Smooth muscle cell (in vitro differentiated cells): Measurements from ENCODE around the gene C10orf67. TPM values are rescaled to one million over a fixed set of nuclear protein-coding genes. Genes with fewer than 3 reads are reported as not detected.

Experiments
- DNase-seq: peaks from one replicate; lab custom pipeline; 2025; ENCODE audit not compliant: unreplicated experiment; lab: John Stamatoyannopoulos, UW
- H2AFZ ChIP-seq: fragments of 200-600 bp; sonication (generic); 2 replicates; pipeline ENCODE4 v1.6.0; 2016; ENCODE audit warnings: antibody characterized with exemption, low read depth, mild to moderate bottlenecking
- H3F3A ChIP-seq: fragments of 200-600 bp; sonication (generic); 2 replicates; pipeline ENCODE4 v1.6.0; 2017; ENCODE audit warnings: antibody characterized with exemption, low read depth
- H3K27ac ChIP-seq: fragments of 200-600 bp; sonication (generic); 2 replicates; pipeline ENCODE4 v1.5.1; 2016; ENCODE audit warnings: low read depth, mild to moderate bottlenecking
- H3K27me3 ChIP-seq: fragments of 200-600 bp; sonication (generic); 2 replicates; pipeline ENCODE4 v1.6.1; 2016; ENCODE audit warnings: low read depth, mild to moderate bottlenecking
- H3K36me3 ChIP-seq: fragments of 200-600 bp; sonication (generic); 2 replicates; pipeline ENCODE4 v1.5.1; 2016; ENCODE audit warnings: low read depth
- H3K4me1 ChIP-seq: fragments of 200-600 bp; sonication (generic); 2 replicates; pipeline ENCODE4 v1.5.1; 2016; ENCODE audit warnings: low read depth
- H3K4me2 ChIP-seq: fragments of 200-600 bp; sonication (generic); 2 replicates; pipeline ENCODE4 v1.6.0; 2016; ENCODE audit warnings: mild to moderate bottlenecking
- H3K4me3 ChIP-seq: fragments of 200-600 bp; sonication (generic); 2 replicates; pipeline ENCODE4 v1.5.1; 2016; ENCODE audit warnings: mild to moderate bottlenecking
- H3K79me2 ChIP-seq: fragments of 200-600 bp; sonication (generic); 2 replicates; pipeline ENCODE4 v1.6.0; 2016; ENCODE audit warnings: low read depth, mild to moderate bottlenecking
- H3K9ac ChIP-seq: fragments of 200-600 bp; sonication (generic); 2 replicates; pipeline ENCODE4 v1.6.0; 2016; ENCODE audit warnings: low read depth
- H3K9me3 ChIP-seq: fragments of 200-600 bp; sonication (generic); replicated peaks from 2 replicates; pipeline ENCODE4 v1.5.1; 2016; ENCODE audit warnings: low read depth
- H4K20me1 ChIP-seq: fragments of 200-600 bp; sonication (generic); 2 replicates; pipeline ENCODE4 v1.6.0; 2016; ENCODE audit warnings: low read depth
- CTCF ChIP-seq: fragments of 200-600 bp; sonication (generic); IDR thresholded peaks from 2 replicates; pipeline ENCODE4 v1.5.1; 2017; ENCODE audit warnings: borderline replicate concordance, mild to moderate bottlenecking, antibody characterized with exemption; ENCODE audit not compliant: insufficient read depth, poor library complexity, severe bottlenecking
- WGBS: methylation state at CpG from one replicate; pipeline ENCODE4 v1.1.7; 2016; ENCODE audit warnings: low lambda C conversion rate; 5-methylcytosine and 5-hydroxymethylcytosine counted together
- polyA plus RNA-seq: library from polyadenylated mRNA; unstranded; fragments of >200 nt; fragmentation: Nextera tagmentation; extraction: Ambion mirVana; gene quantifications from 2 replicates; pipeline ENCODE4 v1.2.1, GENCODE V29; 2016
- total RNA-seq: library from RNA; depleted of rRNA; stranded (reverse); fragments of >200 nt; gene quantifications from 2 replicates; pipeline ENCODE4 v1.2.3, GENCODE V29; 2014

The C10orf67 gene
- total and polyA plus RNA-seq, 2 experiments from 2014 or later, result not detected

GRCh38 chr10:23202779-23203178, 141.8 kb downstream of the C10orf67 start:
- Histone ChIP-seq H2AFZ (no peak overlapping the region), H3K4me1 (peaks cover 15% of the 10 kb centered on the region), H3K4me2 (no peak overlapping the region), H3K4me3 (no peak overlapping the region), H3K79me2 (no peaks in the 10 kb centered on the region), H3K27ac (no peak overlapping the region), H3F3A (no peaks in the 10 kb centered on the region), H3K9me3 (no peaks in the 10 kb centered on the region), H4K20me1 (no peaks in the 10 kb centered on the region), H3K36me3 (no peaks in the 10 kb centered on the region), H3K9ac (no peak overlapping the region), H3K27me3 (peaks cover 100% of the 10 kb centered on the region)
- WGBS, result 33% methylated on average over 3 of the region's 3 CpGs
- DNase-seq, result no peak
- no peak for TF ChIP-seq CTCF

- no peak overlapping the region for H3K9ac ChIP-seq
- H3K27me3 ChIP-seq, result peaks cover 100% of the 10 kb centered on the region
- H3K36me3 ChIP-seq, result no peaks in the 10 kb centered on the region
- no peak overlapping the region for H3K27ac ChIP-seq
- no peak for TF ChIP-seq CTCF
- H3K79me2 ChIP-seq, result no peaks in the 10 kb centered on the region
- H3K4me1 ChIP-seq, result peaks cover 15% of the 10 kb centered on the region
- no peaks in the 10 kb centered on the region for H3F3A ChIP-seq
- no peak overlapping the region for H3K4me2 ChIP-seq
- no peak overlapping the region for H2AFZ ChIP-seq
- no peak for DNase-seq
- H4K20me1 ChIP-seq, result no peaks in the 10 kb centered on the region
- H3K4me3 ChIP-seq, result no peak overlapping the region
- no peaks in the 10 kb centered on the region for H3K9me3 ChIP-seq
- WGBS, result 34% methylated on average over 4 of the region's 4 CpGs
Measured at GRCh38 chr10:23201837-23202236, 142.8 kb downstream of the C10orf67 start.

- Histone ChIP-seq H3K36me3 (no peaks in the 10 kb centered on the region), H2AFZ (no peak overlapping the region), H3F3A (no peaks in the 10 kb centered on the region), H3K9me3 (no peaks in the 10 kb centered on the region), H3K4me1 (peaks cover 15% of the 10 kb centered on the region), H3K27ac (no peak overlapping the region), H4K20me1 (no peaks in the 10 kb centered on the region), H3K79me2 (no peaks in the 10 kb centered on the region), H3K4me2 (no peak overlapping the region), H3K4me3 (no peak overlapping the region), H3K27me3 (peaks cover 100% of the 10 kb centered on the region), H3K9ac (no peak overlapping the region)
- no peak for TF ChIP-seq CTCF
- WGBS, result 15% methylated on average over 11 of the region's 11 CpGs
- DNase-seq, result no peak
Measured at GRCh38 chr10:23200997-23201652, 143.5 kb downstream of the C10orf67 start.

GRCh38 chr10:23200586-23200985, 144.0 kb downstream of the C10orf67 start:
- H2AFZ ChIP-seq, result no peak overlapping the region
- TF ChIP-seq CTCF, result no peak
- no peak overlapping the region for H3K4me2 ChIP-seq
- H3K36me3 ChIP-seq, result no peaks in the 10 kb centered on the region
- H3K27ac ChIP-seq, result no peak overlapping the region
- H3K4me3 ChIP-seq, result no peak overlapping the region
- whole genome bisulfite sequencing, result 20% methylated on average over 12 of the region's 12 CpGs
- no peaks in the 10 kb centered on the region for H3K9me3 ChIP-seq
- no peaks in the 10 kb centered on the region for H4K20me1 ChIP-seq
- H3K79me2 ChIP-seq, result no peaks in the 10 kb centered on the region
- no peak overlapping the region for H3K9ac ChIP-seq
- peaks cover 15% of the 10 kb centered on the region for H3K4me1 ChIP-seq
- no peaks in the 10 kb centered on the region for H3F3A ChIP-seq
- peaks cover 100% of the 10 kb centered on the region for H3K27me3 ChIP-seq
- DNase-seq, result no peak
